ENCODE data around the gene MSI2. TPM values are rescaled to one million over a fixed set of nuclear protein-coding genes. Genes with fewer than 3 reads are reported as not detected.

Gene MSI2
- total RNA-seq, 2 donors from 2014 or later, result 88.3 to 114 TPM

DNA sequence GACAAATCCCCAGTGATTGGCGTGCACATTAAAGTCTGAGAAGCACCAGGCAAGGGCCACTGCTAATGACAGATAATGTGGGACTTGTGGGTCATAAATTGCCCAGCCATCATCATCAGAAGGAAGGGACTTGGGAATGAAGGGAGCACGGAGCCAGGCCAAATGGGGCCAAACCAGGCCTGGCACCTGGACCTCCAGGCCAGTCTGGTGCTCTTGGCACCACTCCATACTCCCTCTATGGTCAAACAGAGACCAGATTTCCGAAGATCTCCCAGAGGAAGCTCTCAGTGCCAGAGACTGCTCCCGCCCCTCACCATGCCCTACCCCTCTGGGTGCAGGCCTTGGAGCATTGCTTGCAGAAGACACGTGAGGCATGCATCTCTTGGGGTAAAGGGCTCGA, 346.6 kb downstream of the MSI2 start:
- Mint-ChIP-seq H3K4me3 (no peak overlapping the region), H3K4me1 (peaks cover 14% of the 10 kb centered on the region), H3K27ac (no peak overlapping the region), H3K9me3 (no peaks in the 10 kb centered on the region), H3K36me3 (ENCODE audit: low read depth) (peaks cover 12% of the 10 kb centered on the region), H3K27me3 (ENCODE audit: insufficient read depth) (no peaks in the 10 kb centered on the region)
- no peak overlapping the region for H3K4me3 ChIP-seq (ENCODE audit: low read length)
- WGBS, 2 experiments (ENCODE audit: insufficient coverage in 1 of 2, insufficient read length in 1 of 2), result 92 to 100% methylated on average over 4 to 6 of the region's 6 CpGs
- H3K9ac ChIP-seq (ENCODE audit: extremely low read depth, low read length, poor library complexity, severe bottlenecking), result no peak overlapping the region
- DNase-seq, result no peak
- H3K9me3 ChIP-seq (ENCODE audit: control insufficient read depth, low read length), result no peaks in the 10 kb centered on the region
- H3K4me1 ChIP-seq (ENCODE audit: control insufficient read depth, insufficient read depth, low read length), result peaks cover 9% of the 10 kb centered on the region
- H3K27me3 ChIP-seq (ENCODE audit: control insufficient read depth, insufficient read depth, low read length, poor library complexity, severe bottlenecking), result no peaks in the 10 kb centered on the region
- TF ChIP-seq, protein P1, sequence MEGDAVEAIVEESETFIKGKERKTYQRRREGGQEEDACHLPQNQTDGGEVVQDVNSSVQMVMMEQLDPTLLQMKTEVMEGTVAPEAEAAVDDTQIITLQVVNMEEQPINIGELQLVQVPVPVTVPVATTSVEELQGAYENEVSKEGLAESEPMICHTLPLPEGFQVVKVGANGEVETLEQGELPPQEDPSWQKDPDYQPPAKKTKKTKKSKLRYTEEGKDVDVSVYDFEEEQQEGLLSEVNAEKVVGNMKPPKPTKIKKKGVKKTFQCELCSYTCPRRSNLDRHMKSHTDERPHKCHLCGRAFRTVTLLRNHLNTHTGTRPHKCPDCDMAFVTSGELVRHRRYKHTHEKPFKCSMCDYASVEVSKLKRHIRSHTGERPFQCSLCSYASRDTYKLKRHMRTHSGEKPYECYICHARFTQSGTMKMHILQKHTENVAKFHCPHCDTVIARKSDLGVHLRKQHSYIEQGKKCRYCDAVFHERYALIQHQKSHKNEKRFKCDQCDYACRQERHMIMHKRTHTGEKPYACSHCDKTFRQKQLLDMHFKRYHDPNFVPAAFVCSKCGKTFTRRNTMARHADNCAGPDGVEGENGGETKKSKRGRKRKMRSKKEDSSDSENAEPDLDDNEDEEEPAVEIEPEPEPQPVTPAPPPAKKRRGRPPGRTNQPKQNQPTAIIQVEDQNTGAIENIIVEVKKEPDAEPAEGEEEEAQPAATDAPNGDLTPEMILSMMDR (conservative IDR thresholded peaks at IDR 0.05), result no peak
- H3K27ac ChIP-seq (ENCODE audit: low read depth, low read length), result no peak overlapping the region
- H3K36me3 ChIP-seq (ENCODE audit: control insufficient read depth, insufficient read depth, low read length), result no peaks in the 10 kb centered on the region

DNA sequence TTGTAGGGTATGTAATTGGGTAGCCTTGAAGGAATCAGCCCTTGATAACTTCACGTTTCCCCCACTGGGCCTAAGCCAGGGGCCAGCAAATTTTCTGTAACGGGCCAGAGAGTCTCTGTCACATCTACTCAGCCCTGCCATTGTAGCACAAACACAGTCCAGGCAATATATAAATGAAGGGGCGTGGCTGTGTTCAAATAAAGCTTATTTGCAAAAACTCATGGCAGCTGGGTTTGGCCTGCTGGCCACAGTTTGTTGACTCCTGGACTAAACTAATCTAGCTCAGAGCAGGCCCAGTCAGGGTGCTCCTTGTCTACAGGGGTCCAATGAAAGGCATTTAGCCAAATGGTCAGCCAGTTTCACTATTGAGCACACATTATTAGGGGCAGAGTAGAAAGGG, 347.2 kb downstream of the MSI2 start:
- no peaks in the 10 kb centered on the region for H3K9me3 Mint-ChIP-seq
- H3K4me3 Mint-ChIP-seq, result no peak overlapping the region
- H3K4me1 ChIP-seq (ENCODE audit: control insufficient read depth, insufficient read depth, low read length), result peaks cover 7% of the 10 kb centered on the region
- H3K9me3 ChIP-seq (ENCODE audit: control insufficient read depth, low read length), result no peaks in the 10 kb centered on the region
- peaks cover 19% of the 10 kb centered on the region for H3K4me1 Mint-ChIP-seq
- no peaks in the 10 kb centered on the region for H3K27me3 ChIP-seq (ENCODE audit: control insufficient read depth, insufficient read depth, low read length, poor library complexity, severe bottlenecking)
- no peaks in the 10 kb centered on the region for H3K36me3 ChIP-seq (ENCODE audit: control insufficient read depth, insufficient read depth, low read length)
- 94 to 97% methylated on average over 2 to 3 of the region's 3 CpGs for WGBS, 2 experiments (ENCODE audit: insufficient coverage in 1 of 2, insufficient read length in 1 of 2)
- H3K27me3 Mint-ChIP-seq (ENCODE audit: insufficient read depth), result no peaks in the 10 kb centered on the region
- DNase-seq, result no peak
- no peak overlapping the region for H3K27ac ChIP-seq (ENCODE audit: low read depth, low read length)
- no peak overlapping the region for H3K27ac Mint-ChIP-seq
- H3K36me3 Mint-ChIP-seq (ENCODE audit: low read depth), result peaks cover 12% of the 10 kb centered on the region
- H3K9ac ChIP-seq (ENCODE audit: extremely low read depth, low read length, poor library complexity, severe bottlenecking), result no peak overlapping the region
- TF ChIP-seq, protein P1 (conservative IDR thresholded peaks at IDR 0.05), result no peak
- no peak overlapping the region for H3K4me3 ChIP-seq (ENCODE audit: low read length)

DNA sequence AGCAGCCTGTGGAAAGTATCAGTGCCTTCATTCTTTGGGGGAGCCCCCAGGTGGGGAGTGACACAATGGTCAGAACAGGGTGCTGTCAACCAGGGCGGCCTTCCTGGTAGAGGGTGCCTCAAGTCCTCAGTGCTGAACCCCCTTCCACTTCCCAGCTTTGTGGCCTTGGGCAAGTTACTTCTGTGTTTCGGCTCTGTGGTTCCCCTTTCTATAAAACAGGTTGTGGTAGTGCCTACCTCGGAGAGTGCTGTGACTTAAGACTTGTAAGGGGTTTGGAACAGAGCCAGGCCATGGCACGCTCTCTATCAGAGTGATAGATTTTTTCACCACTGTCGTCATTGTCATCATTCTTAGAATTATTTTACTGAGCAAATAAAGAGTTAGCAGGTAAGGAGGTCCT, 347.7 kb downstream of the MSI2 start:
- WGBS, 2 experiments (ENCODE audit: insufficient coverage in 1 of 2, insufficient read length in 1 of 2), result 81 to 98% methylated on average over 5 of the region's 5 CpGs
- Mint-ChIP-seq H3K4me3 (no peak overlapping the region), H3K27ac (no peak overlapping the region), H3K27me3 (ENCODE audit: insufficient read depth) (no peaks in the 10 kb centered on the region), H3K9me3 (no peaks in the 10 kb centered on the region), H3K36me3 (ENCODE audit: low read depth) (peaks cover 12% of the 10 kb centered on the region), H3K4me1 (peaks cover 22% of the 10 kb centered on the region)
- no peak overlapping the region for H3K27ac ChIP-seq (ENCODE audit: low read depth, low read length)
- TF ChIP-seq, protein P1 (conservative IDR thresholded peaks at IDR 0.05), result no peak
- no peaks in the 10 kb centered on the region for H3K36me3 ChIP-seq (ENCODE audit: control insufficient read depth, insufficient read depth, low read length)
- no peaks in the 10 kb centered on the region for H3K27me3 ChIP-seq (ENCODE audit: control insufficient read depth, insufficient read depth, low read length, poor library complexity, severe bottlenecking)
- no peak overlapping the region for H3K4me3 ChIP-seq (ENCODE audit: low read length)
- H3K9ac ChIP-seq (ENCODE audit: extremely low read depth, low read length, poor library complexity, severe bottlenecking), result no peak overlapping the region
- no peaks in the 10 kb centered on the region for H3K9me3 ChIP-seq (ENCODE audit: control insufficient read depth, low read length)
- peaks cover 7% of the 10 kb centered on the region for H3K4me1 ChIP-seq (ENCODE audit: control insufficient read depth, insufficient read depth, low read length)
- DNase-seq, result no peak

Measured in endodermal cell (in vitro differentiated cells).